Panc1 (cell line): Measurements from ENCODE around the gene SLC35G2.
"Not testable (repeated sequence)": the region's sequence is repeated elsewhere in the genome, so short reads cannot be mapped to it uniquely, and the experiment has no call there.

Experiments used
- CTCF ChIP-seq: fragments of 450-650 bp; IDR thresholded peaks from 2 replicates; pipeline ENCODE4 v1.5.1; 2017; ENCODE audit warnings: mild to moderate bottlenecking
- POLR2AphosphoS5 ChIP-seq: IDR thresholded peaks from 2 replicates; pipeline ENCODE4 v1.6.1; 2012; ENCODE audit warnings: mild to moderate bottlenecking, low read depth, low read length, moderate library complexity

GRCh38 chr3:136872258-136872657 is 53.3 kb downstream of the SLC35G2 start:
- not testable (repeated sequence) for TF ChIP-seq CTCF, POLR2AphosphoS5
